ENCODE data around the gene HK1. TPM values are rescaled to one million over a fixed set of nuclear protein-coding genes. Genes with fewer than 3 reads are reported as not detected.

The HK1 gene
- total and polyA plus RNA-seq, 2 donors (not counting 1 experiment from before 2014, with no cell fraction given): 60.6 to 172 TPM

- H3K79me2 ChIP-seq (ENCODE audit: control insufficient read depth, insufficient read depth, low read length): peaks cover 21% of the 10 kb centered on the region
- no peaks in the 10 kb centered on the region for H3K9me3 ChIP-seq (ENCODE audit: control insufficient read depth, insufficient read depth, low read depth, low read length)
- H3K4me1 ChIP-seq (ENCODE audit: control insufficient read depth, extremely low read depth, insufficient read depth, low read length): peaks cover 16% of the 10 kb centered on the region
- no peak overlapping the region for H3K27ac ChIP-seq (ENCODE audit: insufficient read depth, low read length)
- no peaks in the 10 kb centered on the region for H3K27me3 ChIP-seq (ENCODE audit: control insufficient read depth, insufficient read depth, low read length)
- H3K4me2 ChIP-seq (ENCODE audit: extremely low read depth, insufficient read depth, low read length): no peak overlapping the region
- H2AFZ ChIP-seq (ENCODE audit: low read length): no peak overlapping the region
- H4K20me1 ChIP-seq (ENCODE audit: control insufficient read depth, extremely low read depth, insufficient read depth, low read length): no peaks in the 10 kb centered on the region
- TF ChIP-seq EZH2 (IDR thresholded peaks at IDR 0.05; ENCODE audit: low read length, missing control alignments) (no peak), CTCF (conservative IDR thresholded peaks at IDR 0.05 in 1 of 2, IDR thresholded peaks at IDR 0.05 in 1 of 2; ENCODE audit: low read depth in 1 of 2, low read length in 2 of 2) (no peak)
- DNase-seq (ENCODE audit: low read depth in 2 of 2): no peak
- no peak overlapping the region for H3K4me3 ChIP-seq (replicated peaks in 1 of 4; ENCODE audit: control extremely low read depth in 1 of 4, insufficient read depth in 1 of 4, low read depth in 3 of 4, low read length in 4 of 4)
- peaks cover under 1% of the 10 kb centered on the region for H3K36me3 ChIP-seq (ENCODE audit: control insufficient read depth, insufficient read depth, low read length)
- H3K9ac ChIP-seq (ENCODE audit: insufficient read depth, low read length): no peak overlapping the region
Measured at GRCh38 chr10:69315610-69316312, 37.5 kb downstream of the HK1 start.

- Histone ChIP-seq H3K9me3 (ENCODE audit: control insufficient read depth, insufficient read depth, low read depth, low read length) (no peaks in the 10 kb centered on the region), H3K9ac (ENCODE audit: insufficient read depth, low read length) (no peak overlapping the region), H2AFZ (ENCODE audit: low read length) (no peak overlapping the region), H3K4me3 (replicated peaks in 1 of 4; ENCODE audit: control extremely low read depth in 1 of 4, insufficient read depth in 1 of 4, low read depth in 3 of 4, low read length in 4 of 4) (no peak overlapping the region), H3K27ac (ENCODE audit: insufficient read depth, low read length) (no peak overlapping the region), H3K79me2 (ENCODE audit: control insufficient read depth, insufficient read depth, low read length) (peaks cover 29% of the 10 kb centered on the region), H4K20me1 (ENCODE audit: control insufficient read depth, extremely low read depth, insufficient read depth, low read length) (no peaks in the 10 kb centered on the region), H3K27me3 (ENCODE audit: control insufficient read depth, insufficient read depth, low read length) (no peaks in the 10 kb centered on the region), H3K4me1 (ENCODE audit: control insufficient read depth, extremely low read depth, insufficient read depth, low read length) (peaks cover 23% of the 10 kb centered on the region), H3K36me3 (ENCODE audit: control insufficient read depth, insufficient read depth, low read length) (peaks cover 3% of the 10 kb centered on the region), H3K4me2 (ENCODE audit: extremely low read depth, insufficient read depth, low read length) (peak overlapping the region; percentile 52)
- TF ChIP-seq CTCF (conservative IDR thresholded peaks at IDR 0.05 in 1 of 2, IDR thresholded peaks at IDR 0.05 in 1 of 2; ENCODE audit: low read depth in 1 of 2, low read length in 2 of 2) (no peak), EZH2 (IDR thresholded peaks at IDR 0.05; ENCODE audit: low read length, missing control alignments) (no peak)
- peak; percentile 35 to 58 for DNase-seq (ENCODE audit: low read depth in 2 of 2)
Measured at GRCh38 chr10:69316313-69317059, 38.2 kb downstream of the HK1 start.

GRCh38 chr10:69317175-69317604 is 38.9 kb downstream of the HK1 start:
- H3K4me3 ChIP-seq (replicated peaks in 1 of 4; ENCODE audit: control extremely low read depth in 1 of 4, insufficient read depth in 1 of 4, low read depth in 3 of 4, low read length in 4 of 4): no peak overlapping the region
- TF ChIP-seq CTCF (conservative IDR thresholded peaks at IDR 0.05 in 1 of 2, IDR thresholded peaks at IDR 0.05 in 1 of 2; ENCODE audit: low read depth in 1 of 2, low read length in 2 of 2) (no peak), EZH2 (IDR thresholded peaks at IDR 0.05; ENCODE audit: low read length, missing control alignments) (no peak)
- no peaks in the 10 kb centered on the region for H3K27me3 ChIP-seq (ENCODE audit: control insufficient read depth, insufficient read depth, low read length)
- H3K4me2 ChIP-seq (ENCODE audit: extremely low read depth, insufficient read depth, low read length): no peak overlapping the region
- H2AFZ ChIP-seq (ENCODE audit: low read length): no peak overlapping the region
- H4K20me1 ChIP-seq (ENCODE audit: control insufficient read depth, extremely low read depth, insufficient read depth, low read length): no peaks in the 10 kb centered on the region
- no peaks in the 10 kb centered on the region for H3K9me3 ChIP-seq (ENCODE audit: control insufficient read depth, insufficient read depth, low read depth, low read length)
- no peak overlapping the region for H3K27ac ChIP-seq (ENCODE audit: insufficient read depth, low read length)
- H3K36me3 ChIP-seq (ENCODE audit: control insufficient read depth, insufficient read depth, low read length): peaks cover 3% of the 10 kb centered on the region
- peaks cover 35% of the 10 kb centered on the region for H3K79me2 ChIP-seq (ENCODE audit: control insufficient read depth, insufficient read depth, low read length)
- DNase-seq (ENCODE audit: low read depth in 2 of 2): no peak
- H3K4me1 ChIP-seq (ENCODE audit: control insufficient read depth, extremely low read depth, insufficient read depth, low read length): peaks cover 28% of the 10 kb centered on the region
- H3K9ac ChIP-seq (ENCODE audit: insufficient read depth, low read length): no peak overlapping the region
